Measurements from ENCODE around the gene RAMACL.
"Not testable (repeated sequence)": the region's sequence is repeated elsewhere in the genome, so short reads cannot be mapped to it uniquely, and the experiment has no call there.

Gene RAMACL

DNA sequence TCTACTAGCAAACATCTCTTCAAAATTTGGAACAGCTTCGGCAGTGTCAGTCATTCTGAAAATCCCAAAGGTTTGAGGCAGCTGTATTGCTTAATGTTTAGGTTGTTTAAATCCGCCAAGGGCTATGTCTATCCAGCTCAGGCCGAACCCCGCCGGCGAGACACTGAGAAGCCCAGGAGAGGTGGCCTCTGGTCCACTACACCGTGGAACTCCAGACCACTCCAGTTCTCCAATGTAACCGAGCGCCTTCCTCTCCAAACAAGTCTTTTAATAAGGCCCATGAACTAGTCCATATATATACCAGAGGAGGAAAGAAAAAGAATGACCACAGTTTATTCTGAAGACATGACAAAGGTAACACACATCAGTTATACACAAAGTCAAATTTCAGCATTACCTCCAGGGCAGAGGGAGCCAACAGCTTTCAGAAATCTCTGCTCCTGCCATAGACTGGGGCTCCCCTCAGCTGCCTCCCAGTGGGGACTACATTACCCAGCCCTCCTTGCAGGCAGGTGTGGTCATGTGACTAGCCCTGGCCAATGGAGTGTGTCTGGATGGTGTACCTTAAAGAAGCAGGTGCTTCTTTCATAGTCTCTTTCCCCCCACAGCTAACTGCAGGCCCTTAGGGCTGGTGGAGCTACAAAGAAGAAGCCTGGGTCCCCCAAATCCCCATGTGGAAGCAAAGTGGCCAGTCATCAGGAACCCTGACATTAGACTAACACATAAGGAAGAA lies at the start of gene RAMACL:
Gene RAMACL (minus strand): TSS at position 255 of the 733 bp plus-strand sequence. CDS start 201 bp downstream, at position 54.
- no peak for FAIRE-seq

DNA sequence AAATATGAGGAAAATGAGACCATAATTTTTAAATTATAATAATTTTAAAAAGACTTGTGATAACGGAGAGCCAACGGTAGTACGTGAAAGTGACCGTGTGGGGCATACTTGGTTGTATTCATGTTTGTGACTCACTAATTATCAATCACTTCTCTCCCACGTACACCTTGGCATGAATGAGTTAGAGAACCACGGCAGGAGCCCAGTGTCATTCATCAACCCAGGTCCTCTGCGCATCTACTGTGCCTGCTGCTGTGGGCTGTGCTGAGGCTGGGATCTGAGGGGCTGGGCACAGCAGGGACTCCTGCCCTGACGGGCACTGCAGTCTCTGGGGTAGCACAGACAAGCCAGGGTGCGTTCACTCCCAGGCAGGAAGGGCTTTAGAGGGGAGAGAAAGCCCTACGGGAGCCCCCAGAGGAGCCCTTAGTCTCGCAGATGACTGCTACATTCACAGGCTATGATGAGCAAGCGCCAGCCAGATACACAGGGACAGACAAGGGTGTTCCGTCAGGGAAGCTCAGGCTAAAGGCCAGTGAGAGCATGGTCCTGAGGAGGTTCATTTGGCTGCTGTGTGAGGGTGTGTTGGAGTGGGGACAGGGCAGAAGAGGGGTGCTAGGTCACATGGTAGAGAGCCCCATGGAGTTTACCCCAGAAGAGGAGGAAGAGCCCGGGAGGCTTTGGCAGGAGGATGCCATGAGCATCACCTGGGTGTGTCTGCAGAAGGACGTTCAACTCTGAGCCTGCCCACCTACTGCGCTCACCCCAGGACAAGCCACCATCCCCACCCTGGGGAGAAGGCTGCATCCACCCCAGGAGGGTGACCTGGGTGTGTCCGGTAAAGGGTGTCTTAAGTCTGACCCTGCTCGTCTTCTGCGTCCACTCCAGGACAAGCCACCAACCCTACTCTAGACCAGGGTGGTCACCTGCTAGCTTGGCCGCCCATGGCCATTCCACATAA lies 48.8 kb upstream of the RAMACL start:
- no peak for FAIRE-seq

DNA sequence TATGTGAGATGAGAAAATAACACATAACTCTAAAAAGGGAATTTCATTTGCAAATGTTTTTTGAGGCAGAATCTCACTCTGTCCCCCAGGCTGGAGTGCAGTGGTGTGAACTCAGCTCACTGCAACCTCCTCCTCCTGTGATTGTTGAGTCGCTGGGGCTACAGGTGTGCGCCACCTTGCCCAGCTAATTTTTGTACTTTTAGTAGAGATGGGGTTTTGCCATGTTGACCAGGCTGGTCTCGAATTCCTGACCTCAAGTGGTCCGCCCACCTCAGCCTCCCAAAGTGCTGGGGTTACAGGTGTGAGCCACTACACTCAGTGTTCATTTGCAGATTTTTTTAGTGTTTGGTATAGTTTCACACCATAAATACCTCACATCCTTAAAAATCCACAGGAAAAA lies 48.1 kb upstream of the RAMACL start:
- FAIRE-seq = not testable (repeated sequence)

DNA sequence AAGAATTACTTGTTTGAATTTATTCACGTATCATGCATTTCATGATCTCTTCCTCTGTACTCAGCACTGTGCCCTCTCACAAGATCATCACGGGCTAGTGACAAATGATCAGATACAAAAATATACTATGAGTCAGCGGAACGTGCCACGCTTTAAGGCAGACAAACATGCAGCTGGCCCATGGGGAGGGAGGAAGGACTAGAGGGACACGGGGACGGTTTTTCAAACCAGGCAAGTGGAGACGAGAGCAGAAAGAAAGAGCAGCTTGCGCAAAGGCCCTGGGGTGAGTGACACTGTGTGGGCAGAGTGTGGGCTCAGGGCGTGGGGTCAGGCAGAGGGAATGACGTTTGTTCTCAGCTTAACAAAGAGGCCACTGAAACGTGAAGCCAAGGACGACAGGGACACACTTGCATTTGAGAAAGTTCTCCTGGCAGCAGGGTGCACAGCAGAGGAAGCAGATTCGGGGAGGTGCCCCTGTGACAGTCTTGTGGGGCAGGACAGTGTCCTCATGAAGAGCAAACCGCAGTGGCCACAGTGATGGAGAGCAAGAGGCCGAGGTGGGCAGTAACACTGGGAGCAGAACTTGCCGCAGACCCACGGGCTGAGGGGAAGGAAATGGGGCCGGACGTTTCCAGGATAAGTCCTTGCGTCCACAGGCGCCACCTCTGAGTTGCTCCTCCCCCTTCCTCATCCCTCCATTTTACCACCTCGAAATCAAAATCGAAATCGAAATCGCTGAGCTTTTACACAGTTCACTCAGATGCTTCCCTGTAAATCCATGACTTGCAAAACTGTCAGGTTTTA lies 47.5 kb upstream of the RAMACL start:
- no peak for FAIRE-seq

GRCh38 chr6:166632731-166633130 lies 46.3 kb upstream of the RAMACL start:
- FAIRE-seq = no peak

- FAIRE-seq = no peak
Measured at GRCh38 chr6:166630462-166630861, 44.0 kb upstream of the RAMACL start.

DNA sequence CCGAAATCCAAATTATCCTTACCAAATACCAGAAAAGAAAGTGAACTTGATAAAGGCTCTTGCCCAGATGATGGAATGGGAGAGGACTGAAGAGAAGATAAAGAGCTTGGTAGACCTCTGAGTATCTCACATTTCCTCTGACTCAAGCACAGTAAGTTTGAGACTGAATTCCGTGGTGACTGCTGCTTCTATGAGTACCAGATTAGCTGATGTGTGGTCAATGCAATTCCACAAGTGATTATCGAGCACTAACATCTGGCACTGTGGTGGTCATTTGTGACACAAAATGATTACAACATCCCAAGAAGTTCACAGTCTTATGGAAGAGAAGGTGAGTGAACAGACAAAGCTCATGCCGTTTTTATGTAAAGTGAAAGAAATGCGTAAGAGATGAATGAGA lies 43.1 kb upstream of the RAMACL start:
- no peak for FAIRE-seq

DNA sequence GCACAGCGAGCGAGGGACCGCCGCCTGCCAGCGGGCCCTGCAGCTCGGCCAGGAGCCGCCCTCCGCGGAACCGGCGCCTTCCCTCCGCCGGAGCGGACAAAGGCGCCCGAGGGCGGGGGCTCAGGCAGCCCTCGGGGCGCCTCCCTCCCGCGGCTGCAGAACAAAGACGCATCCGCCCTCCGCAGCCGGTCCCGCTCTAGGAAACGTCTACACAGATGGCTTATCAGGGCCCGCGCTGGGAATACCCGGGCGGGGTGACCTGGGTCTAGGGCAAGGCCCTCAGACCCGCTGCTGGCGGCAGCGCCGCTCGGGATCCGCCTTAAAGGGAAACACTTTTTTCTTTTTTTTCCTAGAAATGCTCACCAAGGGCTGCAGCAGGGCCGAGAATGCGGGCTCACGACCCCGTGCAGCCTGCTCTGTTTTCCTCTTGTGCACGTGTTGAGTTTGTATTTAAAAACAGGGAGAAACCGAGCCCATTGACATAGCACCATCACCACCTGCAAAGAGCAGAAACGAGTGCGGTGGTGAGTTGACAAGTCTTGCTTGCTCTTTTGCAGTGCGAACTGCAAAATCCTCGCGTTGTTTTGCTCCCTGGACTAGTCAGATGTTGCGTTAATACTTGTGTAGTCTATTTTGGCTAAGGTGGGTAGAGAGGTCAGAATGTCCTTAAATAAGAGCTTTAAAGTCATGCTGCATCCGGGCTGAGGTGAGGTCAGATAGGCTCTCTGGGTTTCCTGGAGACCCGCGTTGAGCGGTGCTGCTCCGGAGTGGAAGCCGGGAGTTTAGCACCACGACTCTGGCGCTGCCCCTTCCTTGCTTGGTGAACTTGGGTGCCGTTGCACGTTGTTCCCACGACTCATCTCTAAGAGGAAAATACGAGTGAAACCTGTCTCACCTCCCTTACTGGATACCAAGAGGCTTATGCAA lies 41.7 kb upstream of the RAMACL start:
- no peak for FAIRE-seq

- FAIRE-seq = no peak
Measured at GRCh38 chr6:166627033-166627874, 40.8 kb upstream of the RAMACL start, which contains the start of gene RPS6KA2. Gene RPS6KA2 (minus strand): TSS chr6:166627251. CDS start chr6:166627019, 232 bp downstream.

DNA sequence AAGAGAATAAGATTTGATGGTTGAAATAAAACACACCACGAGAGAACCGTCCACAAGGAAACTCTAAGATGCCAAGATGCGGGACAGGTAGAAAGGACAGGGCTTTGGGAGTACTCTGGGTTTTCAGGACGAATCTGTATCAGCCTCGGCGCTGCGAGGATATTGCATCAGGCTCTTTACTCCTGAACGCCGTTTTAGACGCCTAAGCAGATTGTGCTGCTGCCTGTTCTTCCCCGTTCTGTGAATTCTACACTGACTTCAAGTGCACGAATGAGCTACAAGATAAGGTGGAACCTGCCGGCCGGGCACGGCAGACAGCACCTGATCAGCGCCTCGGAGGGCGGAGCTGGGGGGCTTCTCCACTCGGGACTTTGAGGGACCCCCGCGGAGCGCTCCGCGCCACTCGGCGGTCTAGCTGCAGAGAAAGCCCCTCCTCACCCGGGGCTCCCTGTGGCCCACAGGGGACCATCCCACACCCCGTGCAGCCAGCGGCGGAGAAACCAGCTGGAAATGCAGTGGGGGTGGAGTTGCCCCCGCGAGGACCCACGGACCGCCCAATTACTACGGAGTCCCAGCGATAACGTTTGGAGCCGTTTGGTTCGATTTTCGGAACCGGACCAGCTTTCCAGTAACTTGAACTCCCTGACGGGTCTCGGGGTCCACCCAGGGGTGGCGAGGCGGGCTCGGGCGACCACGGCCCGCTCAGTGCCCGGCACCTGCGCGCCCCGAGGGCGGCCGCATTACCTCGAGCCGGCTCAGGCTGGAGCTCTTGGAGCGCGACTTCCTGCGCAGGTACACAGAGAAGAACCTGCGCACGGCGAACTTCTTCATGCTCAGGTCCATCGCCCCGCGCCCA lies 39.9 kb upstream of the RAMACL start:
- FAIRE-seq = no peak

DNA sequence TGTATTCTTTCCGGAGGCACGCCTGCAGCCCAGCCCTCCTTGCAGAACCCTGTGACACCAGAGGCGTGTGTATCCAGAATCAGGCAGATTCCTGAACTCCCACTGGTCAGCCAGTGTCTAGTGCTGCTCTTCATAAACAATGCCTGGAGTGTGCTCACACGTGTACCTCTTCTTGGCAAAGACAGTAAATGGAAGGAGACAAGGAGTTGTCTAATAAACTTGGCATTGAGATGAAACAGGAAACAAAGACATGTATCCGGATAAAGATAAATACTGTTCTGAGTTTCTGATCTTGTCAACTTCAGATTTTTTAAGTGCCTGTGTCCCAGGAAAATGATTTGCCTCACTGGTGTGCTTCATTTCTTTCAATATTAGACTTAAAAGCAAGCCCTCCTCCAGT lies 38.9 kb upstream of the RAMACL start:
- no peak for FAIRE-seq

- FAIRE-seq = no peak
Measured at GRCh38 chr6:166624275-166624674, 37.8 kb upstream of the RAMACL start.

DNA sequence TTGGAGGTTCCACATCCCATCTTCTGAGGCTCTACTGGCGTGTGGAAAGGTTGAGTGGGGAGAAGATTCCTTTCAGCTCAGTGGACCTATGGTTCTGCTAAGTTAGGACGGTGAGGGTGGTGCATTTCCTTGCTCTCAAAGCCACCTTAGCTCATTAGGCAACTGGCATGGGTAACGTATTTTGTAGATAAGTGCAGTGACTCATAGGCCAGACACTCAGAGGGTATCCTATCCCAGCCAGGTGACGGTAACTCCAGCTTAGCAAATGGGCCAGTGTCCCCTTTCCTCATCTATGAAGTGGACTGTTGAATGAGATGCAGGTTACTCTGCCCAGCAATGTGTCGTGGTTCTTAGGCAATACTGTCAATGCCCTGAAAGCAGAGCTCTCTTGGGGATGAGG lies 36.8 kb upstream of the RAMACL start:
- no peak for FAIRE-seq

GRCh38 chr6:166621114-166621540 lies 34.6 kb upstream of the RAMACL start:
- no peak for FAIRE-seq

DNA sequence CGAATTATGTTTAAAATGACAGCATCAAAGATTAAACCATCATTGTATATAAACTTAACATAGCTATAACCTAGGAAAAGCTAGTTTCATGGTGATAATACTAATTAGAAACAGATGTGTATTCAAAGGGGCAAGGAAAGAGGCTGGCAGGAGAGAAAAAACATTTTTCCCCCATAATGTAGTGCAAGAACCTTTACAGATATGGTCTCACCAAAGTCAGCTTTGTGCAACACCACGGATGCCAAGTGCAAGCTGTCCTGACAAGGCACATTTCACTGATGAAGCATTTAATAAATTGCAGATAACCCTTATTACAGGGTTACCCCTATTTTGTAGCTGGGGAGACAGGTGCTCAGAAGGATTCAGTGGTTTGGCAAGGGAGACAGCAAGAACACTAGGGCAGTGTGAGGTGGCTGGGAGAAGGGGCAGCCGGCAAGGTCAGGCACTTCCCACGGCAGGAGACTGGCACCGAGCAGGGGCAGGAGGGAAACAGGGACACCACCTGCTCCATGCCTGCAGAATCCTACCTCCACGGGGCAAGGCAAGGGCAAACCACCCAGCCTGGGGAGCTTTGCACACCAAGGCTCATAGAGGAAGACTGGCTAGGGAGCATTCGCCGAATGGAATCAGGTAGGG lies 34.1 kb upstream of the RAMACL start:
- no peak for FAIRE-seq

DNA sequence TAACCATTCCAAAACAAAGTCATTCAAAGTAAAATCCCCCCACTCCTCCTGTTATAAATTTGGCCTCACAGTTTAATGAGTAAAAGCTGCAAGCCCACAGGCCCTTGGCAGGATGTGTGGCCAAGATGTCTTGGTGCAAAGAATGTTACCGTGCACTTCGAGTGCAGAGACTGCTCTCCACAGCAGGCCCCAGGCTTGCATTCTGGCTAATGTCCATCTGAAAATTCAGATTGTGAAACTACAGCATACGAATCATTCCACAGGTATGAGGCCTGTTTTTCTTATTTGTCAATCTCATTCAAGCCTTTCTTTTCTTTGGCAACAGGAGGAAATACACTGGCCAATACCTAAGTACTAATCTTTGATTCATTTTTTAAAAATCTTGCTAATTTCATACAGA lies 33.4 kb upstream of the RAMACL start:
- no peak for FAIRE-seq

DNA sequence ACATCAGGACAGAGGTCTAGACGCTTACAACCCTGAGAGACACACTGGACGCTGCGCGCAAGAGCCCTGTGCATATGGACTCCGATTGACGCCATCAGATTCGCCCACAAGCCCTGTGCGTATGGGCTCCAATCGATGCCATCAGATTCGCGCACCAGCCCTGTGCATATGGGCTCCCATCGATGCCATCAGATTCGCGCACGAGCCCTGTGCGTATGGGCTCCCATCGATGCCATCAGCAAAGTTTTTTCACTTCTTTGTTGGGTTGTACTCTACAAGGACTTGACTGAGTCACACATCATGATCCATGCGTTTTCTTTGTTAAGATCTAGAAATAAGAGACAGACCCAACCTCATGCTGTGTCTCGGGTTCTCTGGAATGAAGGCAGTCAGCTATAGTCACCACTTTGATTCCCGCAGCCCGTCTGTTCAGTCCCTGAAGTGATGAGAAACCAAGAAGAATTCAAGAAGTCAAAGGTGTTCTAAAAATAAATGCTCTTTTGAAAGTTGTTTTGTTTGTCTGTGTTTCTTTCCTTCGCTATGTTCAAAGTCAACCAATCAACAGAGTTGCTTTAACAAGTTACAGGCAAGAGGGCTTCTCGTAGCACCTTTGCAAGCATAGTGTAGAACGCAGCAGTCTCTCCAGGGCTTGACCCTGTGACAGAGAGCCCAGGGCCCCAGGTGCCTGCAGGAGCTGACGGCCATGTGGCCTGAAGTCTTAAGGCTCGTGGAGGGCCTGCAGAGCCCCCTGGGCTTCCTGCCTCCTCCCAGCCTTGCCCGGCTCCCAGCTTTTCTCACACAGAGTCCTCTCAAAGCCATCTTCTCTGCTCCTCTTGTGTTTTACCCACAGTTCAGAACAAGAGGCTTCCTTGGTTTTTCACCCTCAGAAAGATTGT lies 32.6 kb upstream of the RAMACL start:
- no peak for FAIRE-seq

- FAIRE-seq = no peak
Measured at GRCh38 chr6:166618251-166618650, 31.8 kb upstream of the RAMACL start.
